HG02571 (cell line): ENCODE data around the gene GPATCH4.
A peak's percentile ranks its signal among the peaks of the same experiment; 100 is the strongest.
"Not testable (repeated sequence)": the region's sequence is repeated elsewhere in the genome, so short reads cannot be mapped to it uniquely, and the experiment has no call there.

ENCODE experiments used
- ATAC-seq: cut with Tn5 transposase; IDR thresholded peaks from one replicate; pipeline ENCODE4 v1.9.1; 2021; ENCODE audit warnings: mild to moderate bottlenecking, moderate library complexity; ENCODE audit not compliant: unreplicated experiment

GPATCH4 gene

GRCh38 chr1:156598731-156599432, 2.4 kb downstream of the GPATCH4 start:
- no peak for ATAC-seq

GRCh38 chr1:156598125-156598524, 3.2 kb downstream of the GPATCH4 start:
- ATAC-seq, result no peak

- no peak for ATAC-seq
Observed at GRCh38 chr1:156596426-156596825, 4.9 kb downstream of the GPATCH4 start.

GRCh38 chr1:156595016-156595415, 6.3 kb downstream of the GPATCH4 start:
- ATAC-seq, result no peak

GRCh38 chr1:156594190-156594589, 7.1 kb downstream of the GPATCH4 start:
- ATAC-seq, result no peak

GRCh38 chr1:156593661-156593989, 7.7 kb downstream of the GPATCH4 start:
- no peak for ATAC-seq

- ATAC-seq, result no peak
Observed at GRCh38 chr1:156592910-156593660, 8.2 kb downstream of the GPATCH4 start.

- no peak for ATAC-seq
Observed at GRCh38 chr1:156592158-156592909, 8.9 kb downstream of the GPATCH4 start.

- peak; percentile 80 for ATAC-seq
Observed at GRCh38 chr1:156591432-156592157, 9.7 kb downstream of the GPATCH4 start, which contains the start of gene NAXE. NAXE (plus strand) TSS chr1:156591776; CDS start chr1:156591805, 29 bp downstream.

GRCh38 chr1:156591181-156591431, 10.2 kb downstream of the GPATCH4 start:
- no peak for ATAC-seq

- no peak for ATAC-seq
Observed at GRCh38 chr1:156590326-156591180, 10.7 kb downstream of the GPATCH4 start.

GRCh38 chr1:156589546-156589945, 11.7 kb downstream of the GPATCH4 start:
- no peak for ATAC-seq

- ATAC-seq, result not testable (repeated sequence)
Observed at GRCh38 chr1:156587927-156588326, 13.4 kb downstream of the GPATCH4 start.

- ATAC-seq, result no peak
Observed at GRCh38 chr1:156586892-156587477, 14.3 kb downstream of the GPATCH4 start.

- no peak for ATAC-seq
Observed at GRCh38 chr1:156586323-156586722, 15.0 kb downstream of the GPATCH4 start.

GRCh38 chr1:156584813-156585212, 16.5 kb downstream of the GPATCH4 start:
- no peak for ATAC-seq

GRCh38 chr1:156583821-156584622, 17.3 kb downstream of the GPATCH4 start:
- ATAC-seq, result no peak

- no peak for ATAC-seq
Observed at GRCh38 chr1:156582388-156583017, 18.8 kb downstream of the GPATCH4 start.
